DND-41 (cell line): ENCODE data around the gene GSE1.

ENCODE experiments used
- ATAC-seq: fragments of 200-7000 bp; cut with Tn5 transposase; 3 replicates; pipeline ENCODE4 v1.9.1; 2021; ENCODE audit warnings: low read depth; ENCODE audit not compliant: insufficient read depth
- DNase-seq: peaks from one replicate; pipeline ENCODE4 v3.0.0-alpha.2; 2020
- H2AFZ ChIP-seq: 2 replicates; pipeline ENCODE4 v1.6.0; 2012; ENCODE audit warnings: low read depth, low read length
- H3K27ac ChIP-seq: 2 replicates; pipeline ENCODE4 v1.5.1; 2012; ENCODE audit warnings: low read length, inconsistent platforms
- H3K27me3 ChIP-seq: fragments of 200-600 bp; sonication (generic); 2 replicates; pipeline ENCODE4 v1.6.0; 2012; ENCODE audit warnings: low read length, mild to moderate bottlenecking, inconsistent platforms; ENCODE audit not compliant: insufficient read depth, poor library complexity
- H3K36me3 ChIP-seq: 2 replicates; pipeline ENCODE4 v1.5.1; 2012; ENCODE audit warnings: low read length, inconsistent platforms; ENCODE audit not compliant: insufficient read depth
- H3K4me1 ChIP-seq: 2 replicates; pipeline ENCODE4 v1.5.1; 2012; ENCODE audit warnings: mild to moderate bottlenecking, low read length; ENCODE audit not compliant: insufficient read depth
- H3K4me2 ChIP-seq: 2 replicates; pipeline ENCODE4 v1.6.0; 2012; ENCODE audit warnings: mild to moderate bottlenecking, moderate library complexity, low read length, inconsistent platforms; ENCODE audit not compliant: insufficient read depth
- H3K4me3 ChIP-seq, 2 experiments: fragments of 200-600 bp in 1 of 2; shearing (Covaris generic) in 1 of 2; 2 replicates each; pipeline ENCODE4 v1.5.1; 2012 to 2016; ENCODE audit warnings: inconsistent platforms in 2 of 2, low read length in 2 of 2, mild to moderate bottlenecking in 2 of 2, low read depth in 1 of 2, moderate library complexity in 1 of 2
- H3K79me2 ChIP-seq: 2 replicates; pipeline ENCODE4 v1.6.0; 2012; ENCODE audit warnings: low read length, inconsistent platforms; ENCODE audit not compliant: insufficient read depth
- H3K9ac ChIP-seq: 2 replicates; pipeline ENCODE4 v1.6.0; 2012; ENCODE audit warnings: low read depth, mild to moderate bottlenecking, inconsistent platforms, low read length, moderate library complexity
- H3K9me3 ChIP-seq: 2 replicates; pipeline ENCODE4 v1.5.1; 2012; ENCODE audit warnings: low read length, moderate library complexity, mild to moderate bottlenecking, inconsistent platforms; ENCODE audit not compliant: insufficient read depth, severe bottlenecking
- H4K20me1 ChIP-seq: 2 replicates; pipeline ENCODE4 v1.6.0; 2012; ENCODE audit warnings: low read length; ENCODE audit not compliant: insufficient read depth
- CTCF ChIP-seq: IDR thresholded peaks from 2 replicates; pipeline ENCODE4 v1.5.1; 2012; ENCODE audit warnings: borderline replicate concordance, low read length, moderate library complexity, mild to moderate bottlenecking; ENCODE audit not compliant: poor library complexity, severe bottlenecking; ENCODE audit errors: extremely low read depth
- EZH2 ChIP-seq: IDR thresholded peaks from 3 replicates; pipeline ENCODE4 v1.6.1; 2012; ENCODE audit warnings: borderline replicate concordance, low read depth, mild to moderate bottlenecking, moderate library complexity, low read length, inconsistent platforms; ENCODE audit not compliant: severe bottlenecking

Gene GSE1

GRCh38 chr16:85580684-85581083 is 32.4 kb upstream of the GSE1 start:
- Histone ChIP-seq H2AFZ (no peak overlapping the region), H3K9ac (no peak overlapping the region), H3K27me3 (no peaks in the 10 kb centered on the region), H3K4me3 (no peak overlapping the region), H3K4me2 (no peak overlapping the region), H3K79me2 (peaks cover 100% of the 10 kb centered on the region), H3K9me3 (no peaks in the 10 kb centered on the region), H3K4me1 (no peaks in the 10 kb centered on the region), H3K36me3 (peaks cover 20% of the 10 kb centered on the region), H3K27ac (0 out of 2 replicates have a peak overlapping the region, but pooled peaks have one; percentile 27), H4K20me1 (peaks cover 99% of the 10 kb centered on the region)
- no peak for TF ChIP-seq CTCF
- no peak for TF ChIP-seq EZH2
- no peak for ATAC-seq
- DNase-seq = no peak

GRCh38 chr16:85582229-85582991 is 30.7 kb upstream of the GSE1 start:
- Histone ChIP-seq H3K4me2 (no peak overlapping the region), H3K4me1 (no peaks in the 10 kb centered on the region)

GRCh38 chr16:85583491-85584181 is 29.5 kb upstream of the GSE1 start:
- H3K4me2 ChIP-seq = no peak overlapping the region
- no peak overlapping the region for H3K4me3 ChIP-seq
- H2AFZ ChIP-seq = no peak overlapping the region
- no peaks in the 10 kb centered on the region for H3K27me3 ChIP-seq
- ATAC-seq = no peak
- H4K20me1 ChIP-seq = peaks cover 100% of the 10 kb centered on the region
- peaks cover 100% of the 10 kb centered on the region for H3K79me2 ChIP-seq
- no peaks in the 10 kb centered on the region for H3K4me1 ChIP-seq
- no peak for TF ChIP-seq EZH2
- H3K9me3 ChIP-seq = no peaks in the 10 kb centered on the region
- H3K36me3 ChIP-seq = peaks cover 32% of the 10 kb centered on the region
- H3K27ac ChIP-seq = no peak overlapping the region
- H3K9ac ChIP-seq = no peak overlapping the region
- no peak for DNase-seq

More at GRCh38 chr16:85582229-85582991, 30.7 kb upstream of the GSE1 start:
- H3K36me3 ChIP-seq = peaks cover 27% of the 10 kb centered on the region
- no peaks in the 10 kb centered on the region for H3K9me3 ChIP-seq
- peaks cover 100% of the 10 kb centered on the region for H4K20me1 ChIP-seq
- TF ChIP-seq EZH2 = no peak
- TF ChIP-seq CTCF = no peak
- H2AFZ ChIP-seq = no peak overlapping the region
- ATAC-seq = no peak
- no peak overlapping the region for H3K9ac ChIP-seq
- H3K27me3 ChIP-seq = no peaks in the 10 kb centered on the region
- H3K4me3 ChIP-seq = no peak overlapping the region
- no peak for DNase-seq
- no peak overlapping the region for H3K27ac ChIP-seq
- H3K79me2 ChIP-seq = peaks cover 100% of the 10 kb centered on the region

GRCh38 chr16:85584267-85584666 is 28.9 kb upstream of the GSE1 start:
- Histone ChIP-seq H3K36me3 (peaks cover 32% of the 10 kb centered on the region), H2AFZ (no peak overlapping the region), H3K9ac (no peak overlapping the region), H3K27ac (no peak overlapping the region), H3K27me3 (no peaks in the 10 kb centered on the region), H3K4me3 (no peak overlapping the region), H4K20me1 (peaks cover 99% of the 10 kb centered on the region), H3K79me2 (peaks cover 100% of the 10 kb centered on the region), H3K4me1 (no peaks in the 10 kb centered on the region), H3K4me2 (no peak overlapping the region), H3K9me3 (no peaks in the 10 kb centered on the region)
- ATAC-seq (no peak), DNase-seq (no peak)
- TF ChIP-seq EZH2 (no peak), CTCF (no peak)
